ENCODE data around the gene SNX11.

SNX11 gene

DNA sequence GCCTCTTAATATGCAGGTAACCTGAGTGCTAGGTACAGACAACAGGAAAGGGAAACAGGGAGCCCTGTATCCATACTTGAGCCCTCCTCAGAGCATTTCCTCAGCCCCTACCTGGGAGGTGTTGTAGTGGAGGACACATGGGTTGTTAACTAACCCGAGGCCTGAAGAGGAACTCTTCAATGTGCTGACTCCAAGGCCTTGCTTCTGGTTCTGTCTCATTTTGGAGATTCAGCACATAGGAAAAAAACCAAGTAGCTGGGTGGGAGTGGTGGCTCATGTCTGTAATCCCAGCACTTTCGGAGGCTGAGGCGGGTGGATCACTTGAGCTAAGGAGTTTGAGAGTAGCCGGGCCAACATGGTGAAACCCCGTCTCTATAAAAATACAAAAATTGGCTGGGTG, 24.8 kb downstream of the SNX11 start:
- DNase-seq (ENCODE audit: low read depth): no peak

DNA sequence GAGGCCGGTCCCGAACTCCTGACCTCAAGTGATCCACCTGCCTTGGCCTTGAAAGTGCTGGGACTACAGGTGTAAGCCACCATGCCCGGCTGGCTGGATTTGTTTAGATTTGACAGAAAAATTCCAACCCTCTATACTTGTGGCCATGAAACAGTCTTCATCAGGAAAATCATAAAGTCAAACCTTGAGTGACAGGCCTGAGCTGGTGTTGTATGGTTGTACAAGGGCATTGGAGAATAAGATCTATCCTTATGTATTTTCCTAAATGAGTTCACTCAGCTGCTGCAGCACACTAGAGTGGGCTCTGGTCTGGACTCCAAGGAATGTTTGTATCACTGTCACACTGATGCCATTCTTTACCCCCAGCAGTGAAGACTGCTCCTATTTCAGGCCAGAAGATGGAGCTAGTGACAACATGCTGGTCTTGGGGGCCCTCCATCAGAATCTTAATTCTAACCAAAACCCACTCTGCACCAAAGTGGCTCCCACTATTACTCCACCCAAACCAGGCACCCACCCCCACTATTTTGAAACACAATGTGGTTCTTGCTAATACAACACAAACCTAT, 27.4 kb downstream of the SNX11 start:
- no peak for DNase-seq (ENCODE audit: low read depth)

DNA sequence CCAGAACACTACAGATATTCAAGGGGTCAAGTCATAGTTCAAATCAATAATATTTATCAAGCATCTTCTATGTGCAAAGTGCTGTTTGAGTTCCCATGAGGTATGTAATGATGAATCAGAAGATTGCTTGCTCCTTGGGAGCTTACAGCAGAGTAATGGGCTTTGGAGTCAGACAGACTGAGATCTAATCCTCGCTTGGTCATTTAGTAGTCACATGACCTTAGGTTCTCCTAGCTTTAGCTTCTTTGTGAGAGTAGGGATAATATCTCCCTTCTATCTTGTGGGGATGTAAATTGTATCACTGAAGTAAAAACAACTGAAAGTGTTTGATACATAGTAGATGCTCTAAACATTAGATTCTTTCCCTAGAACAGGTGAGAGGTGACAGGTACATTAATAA, 30.1 kb downstream of the SNX11 start:
- DNase-seq (ENCODE audit: low read depth): no peak

DNA sequence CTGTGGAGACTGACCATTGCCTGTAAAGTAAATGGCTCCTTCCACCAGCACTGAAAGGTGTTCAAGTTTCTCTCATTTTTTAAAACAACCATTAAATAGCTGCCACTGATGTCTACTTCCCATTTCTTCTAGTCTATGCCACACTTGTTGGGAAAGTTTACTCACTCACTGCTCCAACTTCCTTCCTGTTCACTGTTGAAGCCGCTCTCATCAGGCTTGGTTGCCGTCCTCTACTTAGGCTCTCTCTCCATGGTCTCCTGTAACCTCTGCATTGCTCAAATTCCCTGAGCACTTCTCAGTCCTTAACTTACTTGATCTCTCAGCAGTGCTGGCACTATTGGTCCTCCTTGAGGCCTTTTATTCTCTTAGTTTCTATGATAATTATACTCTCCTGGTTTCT, 32.4 kb downstream of the SNX11 start:
- no peak for DNase-seq (ENCODE audit: low read depth)

DNA sequence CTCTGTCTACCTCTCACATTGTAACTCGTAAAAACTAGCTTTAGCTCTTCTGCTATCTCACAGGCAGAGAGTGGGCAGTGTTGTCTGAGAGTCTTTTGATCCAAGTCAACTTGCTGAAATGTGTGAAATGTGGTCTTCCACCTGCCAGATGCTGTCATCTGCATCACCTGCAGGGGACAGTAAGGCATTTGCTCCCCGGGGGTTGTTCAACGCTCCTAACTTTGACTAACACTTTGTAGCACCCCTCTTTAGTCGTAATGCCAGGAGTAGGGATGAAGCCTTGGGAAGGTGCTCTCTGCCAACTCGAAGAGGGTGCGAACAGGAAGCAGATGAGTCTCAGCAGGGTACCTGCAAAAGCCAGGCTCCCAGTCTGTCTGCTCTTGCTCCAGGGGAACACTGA, 36.1 kb downstream of the SNX11 start:
- no peak for DNase-seq (ENCODE audit: low read depth)

DNA sequence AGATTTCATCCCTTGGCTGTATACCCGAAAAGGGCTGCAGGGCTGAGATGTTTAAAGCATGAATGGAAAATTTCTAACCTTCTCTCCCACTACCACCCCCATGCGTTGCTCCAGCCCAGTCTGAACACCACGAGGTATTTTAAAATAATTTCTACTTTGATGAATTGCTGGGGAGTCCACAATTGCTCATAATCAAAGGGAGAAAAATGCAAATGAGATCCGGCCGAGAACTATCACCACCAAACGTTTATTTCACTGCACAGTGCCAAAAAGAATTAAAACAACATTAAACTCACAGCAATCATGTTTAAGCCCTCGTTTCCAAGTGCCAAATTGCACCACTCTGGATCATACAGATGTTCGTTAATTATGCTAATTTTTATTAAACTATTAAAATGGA, 36.7 kb downstream of the SNX11 start:
- no peak for DNase-seq (ENCODE audit: low read depth)

DNA sequence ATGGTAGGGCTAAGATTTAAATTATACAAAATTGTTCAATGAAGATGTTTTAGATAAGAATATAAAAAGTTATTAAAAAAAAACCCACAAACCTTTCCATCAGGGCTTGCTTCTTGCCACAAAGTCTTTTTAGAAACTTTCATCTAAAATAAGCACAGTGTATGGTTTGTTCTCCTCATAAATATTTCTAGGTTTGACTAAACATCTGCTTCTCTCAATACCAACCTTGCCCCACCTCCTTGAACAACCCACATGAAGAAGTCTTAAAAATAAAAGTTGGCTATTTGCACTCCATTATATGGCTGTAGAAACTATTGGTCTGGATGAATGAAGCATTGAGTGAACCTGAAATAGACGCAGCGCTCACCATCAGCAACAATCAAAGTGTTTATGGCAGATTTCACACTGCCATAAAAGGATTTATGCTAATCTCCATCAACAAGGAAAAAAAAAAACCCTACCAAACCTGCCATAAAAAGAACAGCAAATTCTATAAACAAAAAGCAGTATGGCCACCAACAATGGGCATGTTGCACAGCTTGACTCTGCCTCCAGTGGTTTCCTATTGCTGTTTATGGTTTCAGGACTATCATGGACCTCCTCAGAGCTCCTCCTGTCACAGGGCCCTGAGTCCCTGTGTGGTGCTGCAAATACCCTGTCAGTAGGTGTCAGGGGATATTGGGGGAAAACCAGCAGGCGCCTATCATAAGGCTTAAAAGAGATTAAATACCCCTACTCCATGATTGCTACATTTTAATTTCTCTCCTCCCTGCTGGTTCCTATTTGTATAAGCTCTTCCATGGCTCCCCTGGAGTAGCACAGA, 37.6 kb downstream of the SNX11 start:
- DNase-seq (ENCODE audit: low read depth): no peak

DNA sequence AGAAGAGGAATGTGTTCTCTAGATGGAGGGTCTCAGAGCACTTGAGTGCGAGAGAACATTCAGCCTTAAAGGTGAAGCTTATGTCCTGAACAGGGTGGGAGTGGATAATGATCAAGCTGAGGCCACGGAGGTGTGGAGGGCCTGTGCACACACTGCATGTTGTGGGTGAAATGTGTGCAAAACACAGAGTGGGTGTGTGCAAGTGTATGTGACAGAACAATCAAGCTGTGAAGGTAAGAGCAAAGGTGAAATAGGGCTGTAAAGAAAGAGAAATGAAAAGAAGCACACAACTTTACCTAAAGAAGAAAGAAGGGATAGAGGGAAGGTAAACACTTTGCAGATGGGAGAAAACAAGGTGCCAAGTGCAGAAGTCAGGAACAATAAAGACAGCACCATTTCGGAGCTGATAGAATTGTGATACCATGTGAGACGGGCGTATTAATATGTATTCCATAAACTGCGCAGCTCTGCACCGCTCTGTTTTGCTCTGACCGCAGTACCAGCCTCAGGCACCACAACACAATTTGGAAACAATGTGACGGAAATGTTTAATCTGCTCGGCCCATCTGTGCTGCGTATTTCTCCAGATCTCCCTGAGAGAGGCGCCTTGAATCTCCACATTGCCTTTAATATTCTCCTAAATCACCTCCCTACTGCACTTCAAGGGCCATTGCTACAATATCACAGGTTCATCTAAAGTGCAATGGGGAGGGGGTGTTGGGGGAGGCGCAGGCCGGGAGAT, 40.6 kb downstream of the SNX11 start:
- DNase-seq (ENCODE audit: low read depth): no peak

DNA sequence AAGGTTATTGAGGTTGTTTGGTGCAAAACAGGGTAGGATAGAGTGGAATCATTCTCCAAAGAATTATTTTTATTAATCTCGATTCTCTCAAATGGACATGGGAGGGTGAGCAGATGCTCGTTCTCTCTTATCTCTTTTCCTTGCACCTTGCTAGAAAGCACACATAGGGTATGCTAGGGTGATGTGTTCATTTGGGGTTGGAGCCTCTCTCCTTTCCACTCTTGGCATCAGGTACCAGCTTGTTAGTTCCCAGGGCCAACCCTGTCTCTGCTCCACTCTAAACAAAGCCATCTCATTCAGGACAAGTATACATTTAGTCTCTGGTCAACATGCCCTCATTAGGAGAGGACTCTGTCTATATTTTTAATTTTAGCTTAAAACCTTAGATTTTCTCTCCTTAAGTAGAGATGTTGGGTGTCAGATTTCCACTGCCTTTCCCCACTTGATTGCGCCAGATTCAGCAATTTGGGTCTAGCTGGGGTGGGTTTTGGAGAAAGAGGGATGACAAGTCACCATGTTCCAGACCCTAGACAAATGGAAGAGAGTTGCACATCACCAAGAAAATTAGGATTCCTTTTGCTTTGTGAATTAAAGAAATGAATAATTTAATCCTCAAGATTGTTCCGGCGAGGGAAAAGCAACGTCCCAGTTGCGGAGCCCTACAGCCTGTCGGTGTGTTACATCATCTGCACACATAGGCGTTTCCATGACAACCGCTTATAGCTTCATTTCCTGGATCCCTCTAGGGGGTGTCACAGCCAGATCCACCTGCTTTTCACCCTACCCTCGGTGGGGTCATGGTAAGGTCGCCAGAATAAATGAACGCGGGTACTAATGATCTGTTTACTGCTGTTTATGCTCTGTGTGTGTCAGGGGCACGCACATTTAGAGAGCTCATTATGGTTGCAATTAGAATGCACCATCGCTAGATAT, 41.6 kb downstream of the SNX11 start:
- DNase-seq (ENCODE audit: low read depth): no peak

DNA sequence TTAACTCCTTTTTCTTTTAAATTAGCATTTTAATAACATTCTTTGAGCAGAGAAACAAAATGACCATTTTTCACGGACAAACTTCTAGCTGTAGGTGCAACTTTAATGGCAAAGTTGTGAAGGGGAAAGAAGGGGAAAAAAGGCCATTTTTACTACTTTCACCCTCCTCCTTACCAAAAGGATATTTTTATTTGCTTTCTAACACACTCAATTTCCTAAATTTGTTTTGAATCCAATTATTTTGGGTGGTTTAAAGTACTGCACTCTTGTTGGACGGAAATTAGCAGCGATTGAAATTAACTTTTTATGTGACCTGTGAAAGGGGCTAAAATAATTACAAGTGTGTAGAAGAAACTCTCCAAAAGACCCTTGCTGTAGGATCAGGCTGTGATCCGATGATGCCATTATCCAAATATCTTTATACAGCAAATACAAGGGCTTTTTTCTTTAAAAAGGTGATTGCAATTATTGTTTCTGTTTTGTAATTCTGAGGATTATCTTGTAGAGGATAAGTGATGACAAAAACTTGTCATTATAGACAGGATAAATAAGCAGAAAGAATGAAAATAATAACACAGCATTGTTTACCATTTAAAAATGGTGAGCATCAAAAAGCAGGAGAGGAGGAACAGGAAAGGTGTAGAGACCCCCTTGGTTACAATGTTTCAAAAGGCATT, 42.4 kb downstream of the SNX11 start:
- no peak for DNase-seq (ENCODE audit: low read depth)

DNA sequence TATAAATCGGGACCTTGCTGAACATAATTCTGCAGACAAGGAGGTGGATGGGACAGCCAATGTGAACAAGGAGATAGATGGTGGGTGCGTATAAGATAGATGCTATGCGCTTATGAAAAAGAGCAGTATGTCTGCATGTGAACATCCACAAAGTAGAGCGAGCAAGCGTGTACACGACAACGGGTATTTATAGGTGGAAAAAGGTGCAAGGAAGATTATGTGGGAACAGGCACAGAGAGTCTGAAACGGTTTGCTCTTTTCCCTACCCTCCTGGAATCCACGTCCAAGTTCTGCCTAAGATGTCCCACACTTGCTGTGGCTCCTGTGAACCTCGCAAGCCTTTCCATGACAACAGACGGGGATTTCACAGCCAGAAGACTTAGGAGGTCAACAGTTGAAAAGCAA, 43.0 kb downstream of the SNX11 start:
- no peak for DNase-seq (ENCODE audit: low read depth)

DNA sequence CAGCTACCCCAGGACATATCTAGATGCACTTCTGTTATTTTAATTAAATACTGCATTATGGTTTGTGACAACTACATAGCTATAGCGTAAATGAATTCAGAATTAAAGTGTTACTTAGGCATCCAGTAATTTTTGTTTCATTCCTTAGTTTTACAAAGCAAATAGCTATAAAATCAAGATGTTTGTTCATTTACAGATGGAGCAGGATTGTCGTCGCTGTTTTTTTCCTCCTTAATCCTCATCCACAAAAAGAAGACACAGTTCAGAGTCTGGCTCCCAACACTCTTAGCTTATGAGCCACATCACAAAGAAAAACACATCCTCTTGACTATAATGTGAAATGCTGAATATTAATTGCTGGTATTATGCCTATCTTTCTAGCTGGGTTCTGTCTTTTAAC, 43.7 kb downstream of the SNX11 start:
- no peak for DNase-seq (ENCODE audit: low read depth)

DNA sequence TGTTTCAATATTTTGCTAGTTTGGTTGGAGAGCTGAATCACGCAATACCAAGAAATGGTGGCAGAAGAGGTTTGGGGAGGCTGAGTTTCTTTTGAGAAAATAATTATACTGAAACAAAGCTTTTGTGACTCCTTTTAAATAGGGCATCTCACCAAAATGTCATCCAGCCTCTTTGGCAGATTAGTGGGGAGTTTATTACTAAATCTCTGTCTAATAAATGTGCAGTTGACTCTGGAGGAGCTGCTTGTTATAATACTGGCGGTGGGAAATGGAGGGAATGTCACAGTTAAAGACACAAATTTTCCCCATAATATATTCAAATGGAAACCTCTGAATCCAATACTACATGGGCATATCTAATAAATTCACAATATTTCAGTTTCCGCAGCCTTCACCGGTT, 44.7 kb downstream of the SNX11 start:
- DNase-seq (ENCODE audit: low read depth): no peak

DNA sequence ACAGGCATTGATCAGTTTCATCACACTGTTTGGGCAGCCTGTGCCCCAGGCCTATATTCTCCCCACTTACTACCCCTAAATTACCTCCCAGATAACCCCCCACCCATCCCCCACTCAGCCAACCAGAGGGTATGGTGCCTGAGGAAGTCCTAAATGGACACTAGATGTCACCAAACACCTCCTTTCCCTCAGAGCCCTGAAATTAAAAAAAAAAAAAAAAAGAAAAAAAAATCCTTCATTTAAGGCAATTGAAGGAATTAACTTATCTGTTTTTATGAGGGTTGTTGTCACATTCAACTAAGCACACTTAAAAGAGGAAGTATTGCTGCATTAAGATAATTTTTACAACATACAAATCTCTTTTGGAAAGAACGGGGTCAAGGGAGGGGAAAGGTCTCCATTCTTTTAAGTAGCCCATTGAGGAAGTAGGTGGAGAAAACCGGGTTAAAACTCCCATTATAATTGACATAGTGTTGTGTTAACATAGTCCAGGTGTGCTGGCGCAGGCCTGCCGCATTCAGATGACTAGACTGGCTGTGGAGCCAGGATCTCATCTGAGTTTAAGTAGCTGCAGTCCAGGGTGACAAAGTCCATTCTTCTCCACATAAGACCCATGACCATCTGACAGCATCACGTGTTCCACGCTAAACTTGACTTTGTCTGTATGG, 46.3 kb downstream of the SNX11 start:
- DNase-seq (ENCODE audit: low read depth): no peak

DNA sequence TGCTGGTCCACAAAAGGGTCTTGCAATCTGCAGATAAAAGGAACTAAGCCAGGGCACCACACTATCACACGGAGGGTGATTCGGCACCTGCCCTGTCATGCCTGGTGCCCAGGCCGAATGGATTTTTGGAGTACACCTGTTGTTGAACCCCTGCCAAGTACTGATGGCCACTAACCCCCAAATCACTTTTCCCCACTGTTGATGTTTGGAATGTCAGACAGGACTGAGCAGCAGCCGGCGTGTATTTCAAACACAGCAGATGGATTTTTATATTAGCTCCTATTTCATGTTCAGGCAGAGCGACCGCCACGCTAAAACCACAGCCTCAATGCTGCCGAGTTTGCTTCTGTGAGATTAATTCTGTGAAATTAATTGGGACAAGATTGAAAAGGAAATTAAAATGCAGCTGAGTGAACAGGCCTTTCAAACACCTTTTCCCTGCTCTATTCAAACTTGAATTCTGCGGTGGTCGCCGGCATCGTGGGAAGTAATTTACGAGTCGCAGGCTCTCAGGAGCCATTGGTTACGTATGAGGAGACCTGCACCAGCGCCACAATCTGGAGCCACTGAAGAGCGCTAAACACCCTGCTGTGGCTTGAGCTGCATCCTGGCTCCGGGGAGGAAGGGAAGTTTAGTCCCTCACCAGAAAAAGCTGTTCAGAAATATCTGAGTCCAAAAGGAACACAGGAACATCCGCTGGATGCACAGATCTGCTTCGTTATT, 48.5 kb downstream of the SNX11 start:
- DNase-seq (ENCODE audit: low read depth): no peak

DNA sequence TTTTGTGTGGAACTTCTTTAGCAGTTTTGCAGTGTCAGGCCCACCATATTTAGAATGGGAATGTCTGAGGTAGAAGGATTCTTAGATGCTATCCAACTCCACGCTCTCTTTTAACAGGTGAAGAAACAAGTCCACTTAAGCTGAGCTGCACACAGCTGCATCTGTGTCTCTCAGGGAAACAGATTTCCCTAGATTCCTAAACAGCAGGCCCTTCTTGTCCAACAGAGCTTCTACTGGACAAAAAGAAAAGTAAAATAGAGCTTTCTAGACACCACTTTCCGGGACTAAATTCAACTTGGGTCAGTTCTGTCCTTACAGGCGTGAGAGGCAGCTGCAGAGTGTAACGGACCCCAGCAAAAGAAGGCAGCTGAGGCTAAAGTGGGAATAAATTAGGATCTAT, 51.7 kb downstream of the SNX11 start:
- no peak for DNase-seq (ENCODE audit: low read depth)

DNA sequence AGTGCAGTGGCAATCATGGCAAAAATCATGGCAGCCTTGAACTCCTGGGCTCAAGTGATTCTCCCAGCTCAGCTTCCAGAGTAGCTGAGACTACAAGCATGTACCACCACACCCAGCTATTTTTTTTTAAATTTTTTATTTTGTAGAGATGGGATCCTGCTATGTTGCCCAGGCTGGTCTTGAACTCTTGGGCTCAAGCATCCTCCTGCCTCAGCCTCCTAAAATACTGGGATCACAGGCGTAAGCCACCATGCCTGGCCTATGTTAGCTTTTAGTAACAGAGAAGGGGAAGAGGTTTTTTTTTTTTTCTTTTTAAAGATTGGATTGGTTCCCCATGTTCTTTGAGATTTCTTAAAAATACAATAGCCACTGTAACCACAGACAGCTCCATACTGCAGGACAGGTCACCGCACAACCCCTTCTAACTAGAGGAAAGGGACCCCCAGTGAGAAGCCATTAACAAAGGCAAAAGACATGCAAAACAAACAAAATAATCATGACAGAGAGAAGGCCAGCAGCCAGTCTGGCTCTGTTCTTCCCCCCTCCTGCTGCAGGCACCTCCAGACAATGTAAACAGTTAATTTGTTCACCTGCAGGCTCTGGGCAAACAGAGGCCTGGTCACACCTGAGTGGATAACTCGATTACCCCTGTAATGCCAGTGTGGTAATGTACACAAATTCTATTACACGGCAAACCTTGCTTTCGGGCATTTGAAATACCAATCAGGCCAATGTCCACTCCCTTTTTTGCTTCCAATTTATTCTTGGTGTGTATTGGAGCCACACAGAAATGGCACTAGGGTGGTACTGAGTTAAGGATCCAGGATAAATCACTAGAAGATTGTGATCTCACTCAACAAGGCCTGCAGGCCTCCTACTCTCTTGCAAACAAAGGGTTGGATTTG, 52.9 kb downstream of the SNX11 start:
- DNase-seq (ENCODE audit: low read depth): no peak

DNA sequence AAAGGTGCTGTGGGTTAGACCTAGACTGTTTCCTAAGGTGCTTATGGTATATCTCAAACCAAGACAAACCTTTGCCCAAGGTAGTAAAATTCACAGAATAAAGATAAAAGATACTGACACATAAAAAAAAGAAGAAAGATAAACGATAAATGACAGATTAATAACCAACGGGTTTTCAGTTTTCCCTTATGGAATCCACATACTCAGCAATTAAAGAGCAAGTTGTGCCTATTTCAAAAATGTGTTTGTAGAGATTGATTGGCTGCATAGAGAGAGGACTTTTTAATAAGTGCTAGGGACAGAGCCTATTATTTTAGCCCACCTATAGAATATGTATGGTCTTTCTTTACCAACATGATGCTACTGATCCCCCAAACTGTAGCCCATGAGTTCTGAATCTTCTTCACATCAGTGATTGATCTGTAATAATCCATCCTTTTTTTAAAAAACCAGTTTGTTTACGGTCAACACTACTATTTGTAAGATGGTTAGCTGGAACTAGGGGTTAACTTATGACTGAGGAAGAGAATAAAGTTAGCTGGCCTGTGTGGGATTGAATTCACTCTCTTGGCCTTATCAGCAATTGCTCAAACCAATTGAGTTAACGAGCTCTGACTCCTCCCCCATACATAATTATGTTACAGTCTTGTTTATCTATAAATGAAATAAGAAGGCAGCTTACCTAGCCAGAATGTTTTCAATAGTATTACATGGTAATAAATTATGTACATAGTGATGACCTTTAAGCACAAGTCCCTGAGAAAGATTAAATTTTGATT, 53.8 kb downstream of the SNX11 start:
- no peak for DNase-seq (ENCODE audit: low read depth)
